ENCODE results near the gene RAD51. TPM values are rescaled to one million over a fixed set of nuclear protein-coding genes. Genes with fewer than 3 reads are reported as not detected.
A peak's percentile ranks its signal among the peaks of the same experiment; 100 is the strongest.

Gene RAD51
- total RNA-seq, 1 donor from 2014 or later, result 0.98 TPM

GRCh38 chr15:40769274-40770146 lies 74.5 kb downstream of the RAD51 start, which contains the start of gene C15orf62:
C15orf62 (plus strand) TSS chr15:40769980; CDS start chr15:40770496, 516 bp downstream.
- DNase-seq (peak; percentile 76), ATAC-seq (peak; percentile 65)
- H3K27ac ChIP-seq, result peak within 1 kb of the TSS; percentile 44
- TF ChIP-seq CTCF (IDR thresholded peaks at IDR 0.05), result no peak
- H3K36me3 ChIP-seq, result peaks cover 34% of the 10 kb centered on the region
- peaks cover 36% of the 10 kb centered on the region for H3K4me1 ChIP-seq
- intact Hi-C loops (cut with DNase I), result no loop called here
- H3K4me3 ChIP-seq, result no peak within 1 kb of the TSS
- no peaks in the 10 kb centered on the region for H3K9me3 ChIP-seq
- no peaks in the 10 kb centered on the region for H3K27me3 ChIP-seq

GRCh38 chr15:40770147-40770721 lies 75.3 kb downstream of the RAD51 start:
- intact Hi-C loops (cut with DNase I), result no loop called here
- Histone ChIP-seq H3K9me3 (no peaks in the 10 kb centered on the region), H3K27me3 (no peaks in the 10 kb centered on the region), H3K27ac (peak overlapping the region; percentile 44), H3K4me1 (peaks cover 29% of the 10 kb centered on the region), H3K4me3 (no peak overlapping the region), H3K36me3 (peaks cover 42% of the 10 kb centered on the region)
- ATAC-seq (no peak), DNase-seq (no peak)
- TF ChIP-seq CTCF (IDR thresholded peaks at IDR 0.05), result no peak

GRCh38 chr15:40771242-40771641 lies 76.3 kb downstream of the RAD51 start:
- Histone ChIP-seq H3K4me1 (peaks cover 22% of the 10 kb centered on the region), H3K36me3 (peaks cover 52% of the 10 kb centered on the region), H3K9me3 (no peaks in the 10 kb centered on the region), H3K27me3 (no peaks in the 10 kb centered on the region), H3K4me3 (no peak overlapping the region), H3K27ac (no peak overlapping the region)
- intact Hi-C loops (cut with DNase I), result no loop called here
- DNase-seq (no peak), ATAC-seq (no peak)
- TF ChIP-seq CTCF (IDR thresholded peaks at IDR 0.05), result no peak

- Histone ChIP-seq H3K9me3 (no peaks in the 10 kb centered on the region), H3K36me3 (peaks cover 59% of the 10 kb centered on the region), H3K4me1 (peaks cover 30% of the 10 kb centered on the region), H3K27ac (no peak overlapping the region), H3K27me3 (no peaks in the 10 kb centered on the region), H3K4me3 (no peak overlapping the region)
- no peak for TF ChIP-seq CTCF (IDR thresholded peaks at IDR 0.05)
- intact Hi-C loops (cut with DNase I), result no loop called here
- DNase-seq, result no peak
- no peak for ATAC-seq
Measured at GRCh38 chr15:40772014-40772413, 77.0 kb downstream of the RAD51 start.

- peaks cover 61% of the 10 kb centered on the region for H3K36me3 ChIP-seq
- H3K9me3 ChIP-seq, result no peaks in the 10 kb centered on the region
- no peak for DNase-seq
- H3K4me3 ChIP-seq, result no peak overlapping the region
- intact Hi-C loops (cut with DNase I), result no loop called here
- ATAC-seq, result no peak
- no peaks in the 10 kb centered on the region for H3K27me3 ChIP-seq
- no peak overlapping the region for H3K27ac ChIP-seq
- peaks cover 26% of the 10 kb centered on the region for H3K4me1 ChIP-seq
- TF ChIP-seq CTCF (IDR thresholded peaks at IDR 0.05), result no peak
Measured at GRCh38 chr15:40773496-40773895, 78.5 kb downstream of the RAD51 start.

Measured in upper lobe of right lung (tissue), 1 donor.